Vagina (tissue), 2 donors: ENCODE results near the gene HPS3.

ENCODE experiments used
- POLR2A ChIP-seq, 2 donors: fragments of 450-650 bp; IDR thresholded peaks; one replicate each; pipeline ENCODE4 v1.6.1; 2017; ENCODE audit warnings: antibody characterized with exemption in 2 of 2, mild to moderate bottlenecking in 2 of 2, moderate library complexity in 2 of 2
- TF ChIP-seq, protein P1 (sequence below), 3 experiments: fragments of 450-650 bp in 2 of 3; fragments of 200-600 bp in 1 of 3; sonication (generic) in 1 of 3; IDR thresholded peaks; one replicate each; pipeline ENCODE4 v1.5.1; 2017 to 2019; ENCODE audit warnings: antibody characterized with exemption in 3 of 3, mild to moderate bottlenecking in 2 of 3, moderate library complexity in 2 of 3

- TF ChIP-seq, protein P1, sequence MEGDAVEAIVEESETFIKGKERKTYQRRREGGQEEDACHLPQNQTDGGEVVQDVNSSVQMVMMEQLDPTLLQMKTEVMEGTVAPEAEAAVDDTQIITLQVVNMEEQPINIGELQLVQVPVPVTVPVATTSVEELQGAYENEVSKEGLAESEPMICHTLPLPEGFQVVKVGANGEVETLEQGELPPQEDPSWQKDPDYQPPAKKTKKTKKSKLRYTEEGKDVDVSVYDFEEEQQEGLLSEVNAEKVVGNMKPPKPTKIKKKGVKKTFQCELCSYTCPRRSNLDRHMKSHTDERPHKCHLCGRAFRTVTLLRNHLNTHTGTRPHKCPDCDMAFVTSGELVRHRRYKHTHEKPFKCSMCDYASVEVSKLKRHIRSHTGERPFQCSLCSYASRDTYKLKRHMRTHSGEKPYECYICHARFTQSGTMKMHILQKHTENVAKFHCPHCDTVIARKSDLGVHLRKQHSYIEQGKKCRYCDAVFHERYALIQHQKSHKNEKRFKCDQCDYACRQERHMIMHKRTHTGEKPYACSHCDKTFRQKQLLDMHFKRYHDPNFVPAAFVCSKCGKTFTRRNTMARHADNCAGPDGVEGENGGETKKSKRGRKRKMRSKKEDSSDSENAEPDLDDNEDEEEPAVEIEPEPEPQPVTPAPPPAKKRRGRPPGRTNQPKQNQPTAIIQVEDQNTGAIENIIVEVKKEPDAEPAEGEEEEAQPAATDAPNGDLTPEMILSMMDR (IDR thresholded peaks at IDR 0.05) = no peak
- TF ChIP-seq POLR2A (IDR thresholded peaks at IDR 0.05) = no peak
Measured at GRCh38 chr3:149142682-149143081, 13.2 kb downstream of the HPS3 start.
